Stimulated activated effector memory CD8-positive, alpha-beta T cell treated with anti-CD3 and anti-CD28 coated beads, Interleukin-12 subunit alpha, Interleukin-12 subunit beta, amount 100 ng/mL, for 72 hours (primary cell): ENCODE results near the gene SCFD2.

Source experiments
- ATAC-seq: fragments of 150-1000 bp; cut with Tn5 transposase; 2 replicates; pipeline ENCODE4 v1.10.0; 2021
- DNase-seq, 2 donors: peaks; one replicate each; pipeline ENCODE4 v3.0.0; 2021 to 2022; ENCODE audit warnings: low spot score in 2 of 2
- H3K27ac Mint-ChIP-seq: one replicate; pipeline ENCODE4 v1.8.0; 2022; ENCODE audit warnings: mild to moderate bottlenecking, mixed read lengths
- H3K36me3 Mint-ChIP-seq: one replicate; pipeline ENCODE4 v1.8.0; 2022; ENCODE audit warnings: mild to moderate bottlenecking, mixed read lengths
- H3K4me1 Mint-ChIP-seq: one replicate; pipeline ENCODE4 v1.8.0; 2022; ENCODE audit warnings: mixed read lengths
- H3K4me3 Mint-ChIP-seq: one replicate; pipeline ENCODE4 v1.8.0; 2022; ENCODE audit warnings: mild to moderate bottlenecking, mixed read lengths
- H3K9me3 Mint-ChIP-seq: one replicate; pipeline ENCODE4 v1.8.0; 2022; ENCODE audit warnings: mixed read lengths

Gene SCFD2

DNA sequence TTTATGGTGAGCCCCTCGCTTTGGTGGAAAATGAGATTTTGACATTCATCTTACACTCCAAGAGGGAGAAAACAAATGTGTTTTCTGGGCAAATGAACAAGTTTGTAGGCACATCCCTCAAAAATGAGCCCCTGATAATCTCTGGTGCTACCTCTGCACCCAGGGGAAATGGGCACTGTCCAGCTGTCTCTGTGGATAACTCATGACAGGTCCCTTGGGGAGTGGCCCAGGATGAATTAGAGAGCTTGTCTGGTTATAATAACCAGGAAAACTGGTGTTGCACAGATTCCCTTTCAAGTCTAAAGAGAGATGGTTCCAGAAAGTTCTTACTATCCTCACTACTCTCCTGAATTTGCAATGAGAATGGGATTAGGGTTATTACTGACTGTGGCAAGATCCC is 496.2 kb downstream of the SCFD2 start:
- H3K36me3 Mint-ChIP-seq = peaks cover 11% of the 10 kb centered on the region
- H3K9me3 Mint-ChIP-seq = no peaks in the 10 kb centered on the region
- no peak for ATAC-seq
- no peaks in the 10 kb centered on the region for H3K4me1 Mint-ChIP-seq
- no peak overlapping the region for H3K27ac Mint-ChIP-seq
- no peak overlapping the region for H3K4me3 Mint-ChIP-seq
- no peak for DNase-seq

DNA sequence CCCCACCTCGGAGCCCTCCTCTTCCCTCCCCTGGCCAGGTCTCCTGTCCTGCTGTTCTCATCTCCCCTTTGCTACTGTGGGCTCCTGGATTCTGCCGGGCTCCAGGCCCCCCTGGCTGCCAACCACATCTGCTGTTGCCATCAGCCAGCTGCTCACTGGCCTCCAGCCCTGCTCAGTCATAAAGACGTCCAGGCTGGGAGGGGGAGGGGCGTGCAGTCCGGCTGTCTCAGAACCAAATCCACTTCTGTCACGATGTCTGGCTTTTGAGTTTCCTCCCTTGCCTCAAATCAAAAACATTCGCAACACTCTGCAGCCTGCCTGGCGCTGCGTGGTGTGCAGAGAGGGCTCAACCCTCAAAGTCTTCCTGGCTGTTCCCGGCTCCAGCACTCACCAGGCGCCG is 496.7 kb downstream of the SCFD2 start:
- no peaks in the 10 kb centered on the region for H3K4me1 Mint-ChIP-seq
- ATAC-seq (no peak), DNase-seq (no peak)
- H3K36me3 Mint-ChIP-seq = peaks cover 11% of the 10 kb centered on the region
- H3K9me3 Mint-ChIP-seq = no peaks in the 10 kb centered on the region
- no peak overlapping the region for H3K4me3 Mint-ChIP-seq
- no peak overlapping the region for H3K27ac Mint-ChIP-seq

DNA sequence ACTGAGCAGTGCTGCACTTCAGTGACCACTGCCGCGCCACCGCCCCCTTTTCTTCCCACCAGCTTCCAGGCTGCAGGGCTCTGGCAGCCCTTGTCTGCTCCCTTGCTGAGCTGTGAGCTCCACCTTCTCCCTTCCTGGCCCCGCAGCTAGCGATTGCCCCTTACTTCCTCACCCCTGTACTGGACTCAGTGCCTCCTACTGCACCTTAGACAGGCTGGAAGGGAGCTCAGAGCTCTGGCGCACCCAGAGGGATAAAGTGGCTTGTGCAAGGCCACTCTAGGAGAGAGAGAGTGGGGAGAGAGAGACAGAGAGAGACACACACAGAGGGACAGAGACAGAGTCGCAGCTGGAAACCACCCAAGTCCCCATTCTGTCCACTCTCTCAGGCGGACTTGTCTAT is 497.7 kb downstream of the SCFD2 start:
- ATAC-seq = no peak
- Mint-ChIP-seq H3K4me3 (no peak overlapping the region), H3K36me3 (peaks cover 11% of the 10 kb centered on the region), H3K27ac (no peak overlapping the region), H3K9me3 (no peaks in the 10 kb centered on the region), H3K4me1 (no peaks in the 10 kb centered on the region)
- no peak for DNase-seq

DNA sequence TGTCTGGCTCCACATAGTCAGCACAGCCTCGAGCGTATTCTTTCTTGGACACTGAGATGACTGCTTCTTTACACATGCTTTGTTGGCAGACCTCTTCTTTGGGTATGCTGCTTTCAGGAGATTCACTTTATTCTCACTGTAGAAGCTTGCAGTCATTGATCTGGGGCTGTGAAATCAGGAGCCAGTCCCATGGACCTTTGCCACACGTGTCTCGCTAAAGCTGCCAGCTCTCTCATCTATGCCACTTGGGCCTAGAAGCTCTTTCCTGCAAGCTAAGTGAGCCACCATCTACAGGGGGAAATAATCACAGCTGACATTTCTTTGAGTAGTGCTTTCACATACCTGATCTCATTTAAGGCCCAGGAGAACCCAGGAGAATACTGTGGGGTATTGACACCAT is 498.7 kb downstream of the SCFD2 start:
- Mint-ChIP-seq H3K27ac (no peak overlapping the region), H3K4me1 (no peaks in the 10 kb centered on the region), H3K36me3 (peaks cover 7% of the 10 kb centered on the region), H3K9me3 (no peaks in the 10 kb centered on the region), H3K4me3 (no peak overlapping the region)
- no peak for ATAC-seq
- no peak for DNase-seq

DNA sequence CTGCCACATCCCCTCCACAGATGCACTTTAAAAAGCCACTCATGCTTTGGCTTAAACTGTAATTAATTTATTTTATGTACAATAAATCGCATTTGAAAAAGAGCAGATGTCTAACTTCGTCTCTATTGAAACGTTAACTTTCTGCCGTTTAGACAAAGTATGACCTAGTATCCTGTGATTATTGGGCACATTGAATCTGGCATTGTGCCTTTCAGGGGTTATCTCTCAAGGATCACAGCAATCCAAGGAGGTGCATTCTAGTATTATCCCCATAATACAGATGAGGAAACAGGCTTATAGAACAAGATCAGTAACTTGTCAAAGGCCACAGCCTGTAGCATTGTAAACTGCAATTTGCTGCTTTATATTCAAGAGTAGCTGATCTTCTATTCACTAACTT is 499.1 kb downstream of the SCFD2 start:
- peaks cover under 1% of the 10 kb centered on the region for H3K4me1 Mint-ChIP-seq
- no peak for DNase-seq
- no peak overlapping the region for H3K27ac Mint-ChIP-seq
- no peak for ATAC-seq
- no peaks in the 10 kb centered on the region for H3K9me3 Mint-ChIP-seq
- H3K36me3 Mint-ChIP-seq = peaks cover 3% of the 10 kb centered on the region
- no peak overlapping the region for H3K4me3 Mint-ChIP-seq

DNA sequence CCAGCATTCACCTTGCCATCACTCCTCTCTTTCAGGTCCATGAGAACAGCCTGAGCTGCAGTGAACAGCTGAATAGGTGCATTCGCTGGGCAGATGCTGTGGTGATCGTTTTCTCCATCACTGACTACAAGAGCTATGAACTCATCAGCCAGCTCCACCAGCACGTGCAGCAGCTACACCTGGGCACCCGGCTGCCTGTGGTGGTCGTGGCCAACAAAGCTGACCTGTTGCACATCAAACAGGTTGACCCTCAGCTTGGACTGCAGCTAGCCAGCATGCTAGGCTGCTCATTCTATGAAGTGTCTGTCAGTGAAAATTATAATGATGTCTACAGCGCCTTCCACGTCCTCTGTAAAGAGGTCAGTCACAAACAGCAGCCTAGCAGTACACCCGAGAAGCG is 500.6 kb downstream of the SCFD2 start:
- no peak for DNase-seq
- Mint-ChIP-seq H3K36me3 (no peaks in the 10 kb centered on the region), H3K4me3 (no peak overlapping the region), H3K4me1 (peaks cover 11% of the 10 kb centered on the region), H3K27ac (no peak overlapping the region), H3K9me3 (no peaks in the 10 kb centered on the region)
- ATAC-seq = no peak

- no peaks in the 10 kb centered on the region for H3K9me3 Mint-ChIP-seq
- DNase-seq (no peak), ATAC-seq (no peak)
- no peaks in the 10 kb centered on the region for H3K36me3 Mint-ChIP-seq
- no peak overlapping the region for H3K27ac Mint-ChIP-seq
- no peak overlapping the region for H3K4me3 Mint-ChIP-seq
- H3K4me1 Mint-ChIP-seq = peaks cover 11% of the 10 kb centered on the region
These were observed 501.1 kb downstream of the SCFD2 start for GRCh38 chr4:52864793-52865192.

DNA sequence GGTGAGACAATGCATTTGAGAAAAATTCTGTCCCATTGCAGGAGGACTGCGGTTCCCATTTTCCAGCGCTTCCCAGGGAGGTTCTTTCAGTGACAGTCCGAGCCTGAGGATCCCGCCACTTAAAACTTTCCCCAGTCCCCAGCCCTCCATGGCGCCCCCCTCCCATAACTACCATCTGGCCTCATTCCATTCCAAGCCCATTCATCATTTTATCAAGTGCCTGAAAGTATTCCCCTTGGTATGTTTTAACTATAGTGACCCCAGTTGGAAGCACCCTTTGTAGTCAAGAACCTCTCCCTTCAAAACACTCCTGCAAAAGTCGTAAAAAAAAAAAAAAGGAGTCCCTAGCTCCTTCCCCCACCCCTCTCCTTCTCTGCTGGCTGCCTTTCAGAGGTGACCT is 502.5 kb downstream of the SCFD2 start:
- no peaks in the 10 kb centered on the region for H3K36me3 Mint-ChIP-seq
- peaks cover 11% of the 10 kb centered on the region for H3K4me1 Mint-ChIP-seq
- peak overlapping the region; percentile 60 for H3K4me3 Mint-ChIP-seq
- ATAC-seq = no peak
- H3K27ac Mint-ChIP-seq = no peak overlapping the region
- no peak for DNase-seq
- no peaks in the 10 kb centered on the region for H3K9me3 Mint-ChIP-seq

DNA sequence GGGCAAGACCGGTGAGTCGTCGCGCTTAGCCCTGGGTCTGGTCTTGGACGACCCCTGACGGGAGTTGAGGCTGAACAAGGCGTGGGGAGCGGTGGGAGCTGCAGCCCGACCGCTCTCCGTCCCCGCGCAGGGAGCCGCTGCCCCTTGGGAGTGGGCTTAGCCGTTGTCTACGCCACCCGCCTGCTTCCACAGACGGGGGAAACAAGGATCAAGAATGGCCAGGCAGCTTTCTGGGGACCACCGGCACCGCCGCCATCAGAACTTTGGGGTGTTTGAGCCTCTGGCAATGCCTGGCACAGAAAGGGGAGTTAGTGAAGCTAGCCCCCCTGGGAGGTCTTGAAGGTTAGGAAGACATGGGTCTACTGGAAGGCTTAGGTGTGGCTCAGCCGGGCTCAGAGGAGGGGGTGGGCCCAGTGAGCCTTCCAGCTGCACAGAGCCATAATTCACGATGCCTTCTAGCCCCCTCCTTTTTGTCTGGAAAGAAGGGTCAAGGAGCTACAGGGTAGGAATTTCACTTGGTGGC is 503.2 kb downstream of the SCFD2 start:
- H3K4me1 Mint-ChIP-seq = peaks cover 11% of the 10 kb centered on the region
- DNase-seq (no peak), ATAC-seq (no peak)
- H3K27ac Mint-ChIP-seq = no peak overlapping the region
- H3K36me3 Mint-ChIP-seq = no peaks in the 10 kb centered on the region
- H3K4me3 Mint-ChIP-seq = peak overlapping the region; percentile 60
- peaks cover 2% of the 10 kb centered on the region for H3K9me3 Mint-ChIP-seq

DNA sequence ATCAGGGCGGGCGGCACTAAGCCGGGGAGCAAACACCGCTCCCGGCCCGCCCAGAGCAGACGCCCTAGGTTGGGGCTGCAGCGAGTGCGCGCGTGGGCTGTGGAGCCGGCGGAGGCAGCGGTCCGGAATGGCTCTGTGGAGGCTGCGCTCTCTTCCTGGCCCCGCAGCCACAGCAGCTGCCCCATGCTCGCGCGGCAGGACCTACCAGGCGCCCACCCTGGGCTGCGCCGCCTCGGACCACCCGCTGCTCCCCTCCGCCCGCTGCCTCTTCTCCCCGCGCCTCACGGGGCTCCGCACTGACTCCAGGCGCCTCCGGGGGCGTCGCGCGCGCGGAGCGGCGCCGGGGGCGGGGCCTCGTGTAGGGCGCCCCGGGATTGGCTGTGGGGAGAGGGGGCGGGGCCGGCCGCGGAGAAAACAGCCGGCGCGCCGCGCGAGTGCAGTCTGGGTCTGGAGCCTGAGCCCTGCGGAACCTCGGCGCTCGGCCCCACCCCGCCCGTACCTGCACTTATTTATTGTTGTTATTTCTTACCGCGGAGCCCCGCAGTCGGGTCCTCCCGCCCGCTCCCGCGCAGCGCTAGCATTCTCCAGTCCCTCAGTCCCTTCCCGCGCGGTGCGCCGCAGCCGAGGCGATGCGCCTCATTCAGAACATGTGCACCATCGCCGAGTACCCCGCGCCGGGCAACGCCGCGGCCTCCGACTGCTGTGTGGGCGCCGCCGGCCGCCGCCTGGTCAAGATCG is 503.8 kb downstream of the SCFD2 start, which contains the start of gene RASL11B:
TSS of gene RASL11B (plus strand) at position 439 of the 738 bp plus-strand sequence. CDS start at position 630, 191 bp downstream.
- DNase-seq (peak; percentile 73 to 87), ATAC-seq (peak; percentile 96)
- Mint-ChIP-seq H3K27ac (no peak within 1 kb of the TSS), H3K36me3 (no peaks in the 10 kb centered on the region), H3K9me3 (peaks cover 4% of the 10 kb centered on the region), H3K4me1 (peaks cover 11% of the 10 kb centered on the region), H3K4me3 (peak within 1 kb of the TSS; percentile 60)

DNA sequence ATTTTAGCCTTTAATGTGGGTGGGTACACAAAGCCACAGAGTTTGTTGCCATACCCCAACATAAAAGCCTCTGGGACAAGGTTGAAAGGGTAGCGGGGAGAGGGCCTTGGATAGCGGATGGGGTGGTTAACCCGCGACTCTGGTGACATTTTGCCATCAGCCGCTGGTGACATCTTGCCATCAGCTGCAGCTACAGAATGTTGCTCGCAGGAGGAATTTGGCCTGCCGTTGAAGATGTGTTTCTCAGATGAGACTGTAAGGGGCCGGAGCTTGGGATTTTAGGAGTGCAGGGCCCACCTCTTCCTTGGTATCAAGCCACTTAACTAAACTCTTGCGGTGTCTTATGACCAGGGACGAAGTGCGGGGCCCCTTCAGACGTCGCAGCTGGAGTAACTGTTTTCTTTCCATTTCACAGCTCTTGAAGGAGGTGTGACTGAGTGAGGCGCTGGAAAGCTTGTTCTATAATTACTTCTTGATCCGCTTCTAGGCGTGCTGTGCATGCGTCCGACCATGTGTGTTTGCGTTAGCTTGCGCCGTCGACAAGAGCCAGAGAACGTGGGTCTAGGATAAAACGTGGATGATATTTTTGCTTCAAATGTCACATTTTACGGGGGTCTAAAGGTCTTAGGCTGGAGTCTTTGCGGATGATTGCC is 504.6 kb downstream of the SCFD2 start:
- no peak overlapping the region for H3K27ac Mint-ChIP-seq
- H3K36me3 Mint-ChIP-seq = no peaks in the 10 kb centered on the region
- no peak for ATAC-seq
- no peak for DNase-seq
- peaks cover 11% of the 10 kb centered on the region for H3K4me1 Mint-ChIP-seq
- peaks cover 4% of the 10 kb centered on the region for H3K9me3 Mint-ChIP-seq
- H3K4me3 Mint-ChIP-seq = peak overlapping the region; percentile 60

DNA sequence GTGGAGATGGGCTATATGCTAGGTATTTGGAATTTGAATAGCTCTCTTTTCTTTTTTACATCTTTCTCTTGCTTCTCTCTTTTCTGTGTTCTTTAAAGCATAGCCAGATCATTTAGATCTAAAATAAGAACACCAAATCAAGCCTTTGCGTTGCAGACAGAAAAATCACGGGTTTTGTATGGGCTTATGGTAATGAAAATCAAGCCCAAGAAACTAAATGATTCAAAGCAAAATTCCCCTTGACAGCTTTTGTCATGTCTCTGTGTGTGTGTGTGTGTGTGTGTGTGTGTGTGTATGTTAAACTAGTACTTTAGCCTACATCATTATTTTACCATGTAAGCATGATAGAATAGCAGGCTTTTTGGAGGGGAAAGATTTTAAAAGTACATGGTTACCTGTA is 505.5 kb downstream of the SCFD2 start:
- Mint-ChIP-seq H3K27ac (no peak overlapping the region), H3K9me3 (peaks cover 4% of the 10 kb centered on the region), H3K4me1 (peaks cover 11% of the 10 kb centered on the region), H3K36me3 (no peaks in the 10 kb centered on the region), H3K4me3 (no peak overlapping the region)
- no peak for DNase-seq
- ATAC-seq = no peak

GRCh38 chr4:52856801-52857200 is 509.1 kb downstream of the SCFD2 start:
- no peak overlapping the region for H3K27ac Mint-ChIP-seq
- DNase-seq (no peak), ATAC-seq (peak; percentile 78)
- peaks cover 11% of the 10 kb centered on the region for H3K4me1 Mint-ChIP-seq
- peaks cover 4% of the 10 kb centered on the region for H3K9me3 Mint-ChIP-seq
- H3K36me3 Mint-ChIP-seq = no peaks in the 10 kb centered on the region
- H3K4me3 Mint-ChIP-seq = no peak overlapping the region

DNA sequence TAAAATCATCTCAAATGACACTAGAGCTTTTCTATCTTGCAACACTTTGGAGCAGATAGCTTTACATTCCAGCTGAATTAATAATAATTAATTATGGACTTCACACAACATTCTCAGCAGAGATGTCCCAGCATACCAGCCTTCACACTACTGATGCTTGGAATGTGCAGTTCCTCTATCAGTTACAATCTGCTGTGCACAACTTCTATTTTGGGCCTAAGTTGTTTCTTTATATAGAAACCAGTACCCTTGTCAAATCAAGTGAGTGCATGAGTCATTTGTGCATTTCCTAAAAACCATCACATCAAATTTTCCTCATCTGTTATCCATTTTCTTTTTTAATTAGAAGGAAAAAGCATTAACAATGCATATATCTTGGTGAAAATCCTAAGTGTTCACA is 512.5 kb downstream of the SCFD2 start:
- Mint-ChIP-seq H3K27ac (no peak overlapping the region), H3K4me1 (no peaks in the 10 kb centered on the region), H3K4me3 (no peak overlapping the region), H3K36me3 (no peaks in the 10 kb centered on the region), H3K9me3 (peaks cover 4% of the 10 kb centered on the region)
- ATAC-seq (no peak), DNase-seq (no peak)

- ATAC-seq (no peak), DNase-seq (no peak)
- H3K36me3 Mint-ChIP-seq = no peaks in the 10 kb centered on the region
- H3K27ac Mint-ChIP-seq = no peak overlapping the region
- peaks cover 2% of the 10 kb centered on the region for H3K9me3 Mint-ChIP-seq
- H3K4me1 Mint-ChIP-seq = no peaks in the 10 kb centered on the region
- no peak overlapping the region for H3K4me3 Mint-ChIP-seq
These were observed 513.1 kb downstream of the SCFD2 start for GRCh38 chr4:52852711-52853110.

- no peaks in the 10 kb centered on the region for H3K9me3 Mint-ChIP-seq
- H3K4me1 Mint-ChIP-seq = no peaks in the 10 kb centered on the region
- no peak overlapping the region for H3K4me3 Mint-ChIP-seq
- ATAC-seq = no peak
- no peak for DNase-seq
- H3K36me3 Mint-ChIP-seq = no peaks in the 10 kb centered on the region
- H3K27ac Mint-ChIP-seq = no peak overlapping the region
These were observed 513.8 kb downstream of the SCFD2 start for GRCh38 chr4:52852041-52852440.
